Endothelial cell (in vitro differentiated cells): ENCODE results near the gene CTCF. TPM values are rescaled to one million over a fixed set of nuclear protein-coding genes. Genes with fewer than 3 reads are reported as not detected.

Source experiments
- DNase-seq: peaks from one replicate; pipeline ENCODE4 v3.0.0; 2021; ENCODE audit warnings: low spot score
- H3K27ac Mint-ChIP-seq: one replicate; pipeline ENCODE4 v1.8.0; 2021; ENCODE audit warnings: mixed read lengths, inconsistent platforms; ENCODE audit not compliant: unreplicated experiment
- H3K27me3 Mint-ChIP-seq: one replicate; pipeline ENCODE4 v1.8.0; 2021; ENCODE audit warnings: mild to moderate bottlenecking, moderate library complexity, mixed read lengths, inconsistent platforms; ENCODE audit not compliant: unreplicated experiment
- H3K36me3 Mint-ChIP-seq: one replicate; pipeline ENCODE4 v1.8.0; 2021; ENCODE audit warnings: mild to moderate bottlenecking, low read depth, mixed read lengths, inconsistent platforms; ENCODE audit not compliant: unreplicated experiment
- H3K4me1 Mint-ChIP-seq: one replicate; pipeline ENCODE4 v1.8.0; 2021; ENCODE audit warnings: mild to moderate bottlenecking, mixed read lengths, inconsistent platforms; ENCODE audit not compliant: unreplicated experiment
- H3K4me3 Mint-ChIP-seq: one replicate; pipeline ENCODE4 v1.8.0; 2021; ENCODE audit warnings: mild to moderate bottlenecking, mixed read lengths, inconsistent platforms; ENCODE audit not compliant: unreplicated experiment
- H3K9me3 Mint-ChIP-seq: one replicate; pipeline ENCODE4 v1.8.0; 2021; ENCODE audit warnings: mixed read lengths, inconsistent platforms; ENCODE audit not compliant: unreplicated experiment
- total RNA-seq: library from RNA; stranded (reverse); fragmentation: NEBNext Ultra II Directional; extraction: Animal tissue kit (Norgen Biotek cat#: 25700); gene quantifications from one replicate; pipeline ENCODE4 v1.2.1, GENCODE V29; 2021; ENCODE audit not compliant: unreplicated experiment
- TF ChIP-seq, protein P1 (sequence below): fragments of 200-600 bp; sonication (generic); IDR thresholded peaks from one replicate; pipeline ENCODE4 v1.5.0; 2021; ENCODE audit warnings: antibody characterized with exemption; ENCODE audit not compliant: unreplicated experiment

The CTCF gene
- total RNA-seq, 1 donor from 2014 or later = 40.1 TPM

DNA sequence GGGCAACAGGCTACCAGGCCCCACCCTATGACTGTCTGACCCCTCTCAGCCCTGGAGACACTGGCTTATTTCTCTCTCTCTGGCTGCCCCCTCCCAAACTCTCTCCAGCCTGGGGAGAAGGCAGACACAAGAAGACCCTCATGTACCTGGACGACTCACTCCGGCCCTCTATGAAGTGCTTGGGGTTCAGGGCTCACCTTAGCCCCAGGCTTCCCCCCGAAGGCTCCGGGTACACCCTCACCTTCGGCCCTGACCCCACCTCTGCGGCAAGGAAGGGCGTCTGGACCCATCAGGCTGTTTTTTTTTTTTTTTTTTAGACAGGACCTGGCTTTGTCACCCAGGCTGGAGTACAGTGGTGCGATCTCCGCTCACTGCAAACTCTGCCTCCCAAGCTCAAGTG, 81.7 kb downstream of the CTCF start:
- DNase-seq = no peak
- Mint-ChIP-seq H3K36me3 (no peaks in the 10 kb centered on the region), H3K4me1 (no peaks in the 10 kb centered on the region), H3K4me3 (no peak overlapping the region), H3K27ac (no peak overlapping the region), H3K9me3 (no peaks in the 10 kb centered on the region), H3K27me3 (peaks cover 11% of the 10 kb centered on the region)
- TF ChIP-seq, protein P1, sequence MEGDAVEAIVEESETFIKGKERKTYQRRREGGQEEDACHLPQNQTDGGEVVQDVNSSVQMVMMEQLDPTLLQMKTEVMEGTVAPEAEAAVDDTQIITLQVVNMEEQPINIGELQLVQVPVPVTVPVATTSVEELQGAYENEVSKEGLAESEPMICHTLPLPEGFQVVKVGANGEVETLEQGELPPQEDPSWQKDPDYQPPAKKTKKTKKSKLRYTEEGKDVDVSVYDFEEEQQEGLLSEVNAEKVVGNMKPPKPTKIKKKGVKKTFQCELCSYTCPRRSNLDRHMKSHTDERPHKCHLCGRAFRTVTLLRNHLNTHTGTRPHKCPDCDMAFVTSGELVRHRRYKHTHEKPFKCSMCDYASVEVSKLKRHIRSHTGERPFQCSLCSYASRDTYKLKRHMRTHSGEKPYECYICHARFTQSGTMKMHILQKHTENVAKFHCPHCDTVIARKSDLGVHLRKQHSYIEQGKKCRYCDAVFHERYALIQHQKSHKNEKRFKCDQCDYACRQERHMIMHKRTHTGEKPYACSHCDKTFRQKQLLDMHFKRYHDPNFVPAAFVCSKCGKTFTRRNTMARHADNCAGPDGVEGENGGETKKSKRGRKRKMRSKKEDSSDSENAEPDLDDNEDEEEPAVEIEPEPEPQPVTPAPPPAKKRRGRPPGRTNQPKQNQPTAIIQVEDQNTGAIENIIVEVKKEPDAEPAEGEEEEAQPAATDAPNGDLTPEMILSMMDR = no peak

DNA sequence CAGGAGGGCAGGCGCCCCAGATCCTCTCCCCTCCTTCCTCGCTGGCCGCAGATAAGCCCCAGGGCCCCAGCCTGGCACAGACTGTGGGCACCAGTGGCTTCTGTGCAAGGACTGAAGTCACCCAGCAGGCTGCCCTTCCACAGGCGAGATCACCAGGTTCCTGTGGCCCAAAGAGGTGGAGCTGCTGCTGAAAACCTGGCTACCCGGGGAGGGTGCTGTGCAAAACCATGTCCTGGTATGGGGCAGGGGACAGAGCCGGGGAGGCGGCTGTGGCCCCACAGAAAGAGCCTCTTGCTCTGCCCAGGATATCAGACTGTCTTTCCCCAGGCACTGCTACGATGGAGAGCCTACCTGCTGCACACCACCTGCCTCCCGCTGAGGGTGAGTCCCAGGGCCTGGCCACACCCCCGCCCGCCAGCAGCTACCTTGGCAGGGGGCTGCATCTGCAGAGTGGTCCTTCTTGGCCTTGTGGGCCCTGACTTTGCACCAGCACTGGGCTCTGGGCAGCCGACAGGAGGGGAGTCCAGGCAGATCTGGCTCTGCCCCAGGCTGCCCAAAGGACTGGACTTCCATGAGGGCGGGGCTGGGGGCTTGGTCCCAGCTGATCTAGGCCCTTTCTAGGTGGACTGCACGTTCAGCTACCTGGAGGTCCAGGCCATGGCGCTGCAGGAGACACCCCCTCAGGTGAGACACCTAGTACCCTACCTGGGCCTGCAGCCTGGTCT, 83.2 kb downstream of the CTCF start:
- TF ChIP-seq, protein P1 = no peak
- Mint-ChIP-seq H3K27ac (no peak overlapping the region), H3K4me1 (peaks cover 3% of the 10 kb centered on the region), H3K36me3 (peaks cover 4% of the 10 kb centered on the region), H3K27me3 (peaks cover 14% of the 10 kb centered on the region), H3K4me3 (no peak overlapping the region), H3K9me3 (no peaks in the 10 kb centered on the region)
- no peak for DNase-seq

DNA sequence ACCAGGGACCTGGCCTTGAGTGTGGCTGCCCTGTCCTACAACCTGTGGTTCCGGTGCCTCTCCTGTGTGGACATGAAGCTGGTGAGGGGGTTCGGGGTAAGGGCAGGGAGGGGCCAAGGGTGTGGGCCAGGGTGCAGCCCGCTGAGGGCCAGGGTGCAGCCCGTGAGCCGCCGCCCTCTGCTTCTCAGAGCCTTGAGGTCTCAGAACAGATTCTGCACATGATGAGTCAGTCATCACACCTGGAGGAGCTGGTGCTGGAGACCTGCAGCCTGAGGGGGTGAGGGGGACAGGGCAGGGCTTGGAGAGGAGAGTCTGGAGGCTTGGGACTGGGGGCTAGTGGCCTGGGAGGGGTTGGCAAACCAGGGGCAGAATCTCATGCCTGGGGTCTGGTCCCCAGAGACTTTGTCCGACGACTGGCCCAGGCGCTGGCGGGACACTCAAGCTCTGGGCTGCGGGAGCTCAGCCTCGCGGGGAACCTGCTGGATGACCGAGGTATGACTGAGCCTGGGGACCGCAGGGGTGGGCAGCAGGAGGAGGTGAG, 84.9 kb downstream of the CTCF start:
- no peak for DNase-seq
- Mint-ChIP-seq H3K4me1 (peaks cover 5% of the 10 kb centered on the region), H3K27ac (no peak overlapping the region), H3K9me3 (no peaks in the 10 kb centered on the region), H3K4me3 (no peak overlapping the region), H3K27me3 (peaks cover 17% of the 10 kb centered on the region), H3K36me3 (peaks cover 8% of the 10 kb centered on the region)
- TF ChIP-seq, protein P1 = no peak

DNA sequence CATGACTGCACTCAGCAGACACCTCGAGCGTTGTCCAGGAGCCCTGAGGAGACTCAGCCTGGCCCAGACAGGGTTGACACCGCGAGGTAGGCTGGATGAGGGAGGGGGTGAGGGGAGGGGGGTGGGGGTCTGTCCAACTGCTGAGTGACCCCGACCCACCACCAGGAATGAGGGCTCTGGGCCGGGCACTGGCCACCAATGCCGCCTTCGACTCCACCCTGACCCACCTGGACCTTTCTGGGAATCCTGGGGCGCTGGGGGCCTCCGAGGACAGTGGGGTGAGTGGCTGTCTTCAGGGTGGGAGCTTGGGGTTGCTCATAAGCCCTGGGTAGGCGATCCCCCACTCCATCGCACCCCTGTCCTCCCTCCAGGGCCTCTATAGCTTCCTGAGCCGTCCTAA, 85.4 kb downstream of the CTCF start:
- TF ChIP-seq, protein P1 = no peak
- Mint-ChIP-seq H3K9me3 (no peaks in the 10 kb centered on the region), H3K4me1 (peaks cover 7% of the 10 kb centered on the region), H3K27ac (no peak overlapping the region), H3K36me3 (peaks cover 8% of the 10 kb centered on the region), H3K27me3 (peaks cover 18% of the 10 kb centered on the region), H3K4me3 (no peak overlapping the region)
- DNase-seq = no peak

DNA sequence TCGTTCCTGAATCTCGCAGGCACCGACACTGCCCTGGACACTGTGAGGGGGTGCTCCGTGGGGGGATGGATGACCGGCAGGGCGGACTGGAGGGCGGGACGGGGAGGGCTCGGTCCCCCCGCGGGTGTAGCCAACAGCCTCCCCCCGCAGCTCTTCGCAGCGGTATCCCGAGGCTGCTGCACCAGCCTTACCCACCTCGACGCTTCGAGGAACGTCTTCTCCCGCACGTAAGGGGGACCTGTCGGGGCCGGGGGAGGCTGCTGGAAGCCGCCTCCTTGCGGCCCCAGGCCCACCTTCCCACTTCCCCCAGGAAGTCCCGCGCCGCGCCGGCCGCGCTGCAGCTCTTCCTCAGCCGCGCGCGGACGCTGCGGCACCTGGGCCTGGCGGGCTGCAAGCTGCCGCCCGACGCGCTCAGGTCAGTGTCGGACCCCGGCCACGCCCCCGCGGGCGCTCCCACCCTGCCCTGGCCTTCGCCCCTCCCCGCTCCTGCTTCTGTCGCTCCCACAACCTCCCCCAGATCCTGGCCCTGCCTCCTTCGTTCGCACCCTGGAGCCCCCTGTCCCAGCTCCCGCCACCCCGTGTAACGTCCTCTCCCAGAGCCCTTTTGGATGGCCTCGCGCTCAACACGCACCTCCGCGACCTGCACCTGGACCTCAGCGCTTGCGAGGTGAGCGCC, 85.9 kb downstream of the CTCF start:
- no peak for DNase-seq
- H3K27me3 Mint-ChIP-seq = peaks cover 18% of the 10 kb centered on the region
- H3K36me3 Mint-ChIP-seq = peaks cover 8% of the 10 kb centered on the region
- peaks cover 7% of the 10 kb centered on the region for H3K4me1 Mint-ChIP-seq
- TF ChIP-seq, protein P1 = no peak
- H3K27ac Mint-ChIP-seq = no peak overlapping the region
- no peak overlapping the region for H3K4me3 Mint-ChIP-seq
- H3K9me3 Mint-ChIP-seq = no peaks in the 10 kb centered on the region
